A549 treated with AZD2906 at 1 μM for 4 hours (cell line): ENCODE data around the gene PLOD1. TPM values are rescaled to one million over a fixed set of nuclear protein-coding genes. Genes with fewer than 3 reads are reported as not detected.

ENCODE experiments used
- total RNA-seq: library from RNA; stranded (reverse); fragments of 200-300 nt; extraction: Qiagen RNA extraction; gene quantifications from 5 replicates; pipeline ENCODE4 v1.2.3, GENCODE V29; 2022

PLOD1 gene
- 80.6 to 90.0 TPM (median 86.7 TPM) in 5 replicates for total RNA-seq

GRCh38 chr1:11934302-11935056 lies at the start of gene PLOD1:
Gene PLOD1 (plus strand): TSS chr1:11934717. CDS start chr1:11934780, 63 bp downstream.

GRCh38 chr1:11979851-11980675 lies 45.5 kb downstream of the PLOD1 start, which contains the start of gene MFN2:
Gene MFN2 (plus strand): TSS chr1:11980444. CDS start chr1:11989169, 8,725 bp downstream.

Other genes starting within 250 kb of the PLOD1 start
- 0.03 to 0.10 TPM (median 0.06 TPM) in 5 replicates for gene DRAXIN, start 243.0 kb upstream of the PLOD1 start, total RNA-seq
- 78.9 to 114 TPM (median 102 TPM) in 5 replicates for gene AGTRAP, start 198.6 kb upstream of the PLOD1 start, total RNA-seq
- gene C1orf167, start 172.5 kb upstream of the PLOD1 start, total RNA-seq = not detected in 5 replicates
- 4.4 to 4.6 TPM (median 4.5 TPM) in 5 replicates for gene MTHFR, start 128.8 kb upstream of the PLOD1 start, total RNA-seq
- 5.3 to 5.7 TPM (median 5.5 TPM) in 5 replicates for gene CLCN6, start 128.5 kb upstream of the PLOD1 start, total RNA-seq
- gene NPPA, start 86.9 kb upstream of the PLOD1 start, total RNA-seq = not detected in 5 replicates
- 0.18 TPM in 1 of 5 replicates, not detected in the others for gene NPPB, start 75.8 kb upstream of the PLOD1 start, total RNA-seq
- gene KIAA2013, start 8.3 kb upstream of the PLOD1 start, total RNA-seq = 31.4 to 46.5 TPM (median 45.8 TPM) in 5 replicates
- 29.7 to 39.2 TPM (median 32.4 TPM) in 5 replicates for gene MFN2, start 45.7 kb downstream of the PLOD1 start, total RNA-seq
- 11.0 to 16.1 TPM (median 14.0 TPM) in 5 replicates for gene MIIP, start 84.8 kb downstream of the PLOD1 start, total RNA-seq
- gene TNFRSF8, start 128.6 kb downstream of the PLOD1 start, total RNA-seq = 0.10 to 0.16 TPM (median 0.10 TPM) in 5 replicates
- gene TNFRSF1B, start 232.3 kb downstream of the PLOD1 start, total RNA-seq = 0.52 to 0.65 TPM (median 0.60 TPM) in 5 replicates